Measurements from ENCODE around the gene LPIN1. TPM values are rescaled to one million over a fixed set of nuclear protein-coding genes. Genes with fewer than 3 reads are reported as not detected.
"Not testable (repeated sequence)": the region's sequence is repeated elsewhere in the genome, so short reads cannot be mapped to it uniquely, and the experiment has no call there.

The LPIN1 gene
- total RNA-seq, 1 experiment from 2014 or later, result 139 TPM

DNA sequence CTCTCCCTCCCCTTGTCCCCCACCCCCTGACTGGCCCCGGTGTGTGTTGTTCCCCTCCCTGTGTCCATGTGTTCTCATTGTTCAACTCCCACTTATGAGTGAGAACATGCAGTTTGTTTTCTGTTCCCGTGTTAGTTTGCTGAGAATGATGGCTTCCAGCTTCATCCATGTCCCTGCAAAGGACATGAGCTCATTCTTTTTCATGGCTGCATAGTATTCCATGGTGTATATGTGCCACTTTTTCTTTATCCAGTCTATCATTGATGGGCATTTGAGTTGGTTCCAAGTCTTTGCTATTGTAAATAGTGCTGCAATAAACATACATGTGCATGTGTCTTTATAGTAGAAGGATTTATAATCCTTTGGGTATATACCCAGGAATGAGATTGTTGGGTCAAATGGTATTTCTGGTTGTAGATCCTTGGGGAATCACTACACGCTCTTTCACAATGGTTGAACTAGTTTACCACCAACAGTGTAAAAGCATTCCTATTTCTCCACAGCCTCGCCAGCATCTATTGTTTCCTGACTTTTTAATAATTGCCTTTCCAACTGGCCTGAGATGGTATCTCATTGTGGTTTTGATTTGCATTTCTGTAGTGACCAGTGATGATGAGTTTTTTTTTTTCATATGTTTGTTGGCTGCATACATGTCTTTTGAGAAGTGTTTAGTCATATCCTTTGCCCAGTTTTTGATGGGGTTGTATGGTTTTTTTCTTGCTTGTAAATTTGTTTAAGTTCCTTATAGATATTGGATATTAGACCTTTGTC, 15.0 kb upstream of the LPIN1 start:
- not testable (repeated sequence) for H3K36me3 ChIP-seq, H3K27me3 ChIP-seq, DNase-seq, H3K9me3 ChIP-seq, H3K4me3 ChIP-seq

DNA sequence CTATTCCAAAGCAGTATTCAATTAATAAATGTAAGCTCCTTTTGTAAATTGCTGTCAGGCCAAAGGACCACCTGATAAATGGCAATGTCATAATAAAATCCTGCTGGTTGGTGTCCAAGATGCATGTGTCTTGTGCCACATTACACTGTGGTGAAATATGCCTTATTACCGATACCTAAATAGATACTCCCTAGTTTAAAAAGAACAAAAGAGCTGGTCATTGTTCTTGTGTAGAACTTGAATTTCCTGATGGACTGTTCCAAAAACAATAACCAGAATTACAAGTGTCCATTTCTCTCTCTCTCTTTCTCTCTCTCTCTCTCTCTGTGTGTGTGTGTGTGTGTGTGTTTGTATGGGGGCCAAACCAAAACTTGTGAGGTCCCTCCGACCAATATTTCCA, 13.8 kb upstream of the LPIN1 start:
- H3K27me3 ChIP-seq, result no peaks in the 10 kb centered on the region
- no peak overlapping the region for H3K4me3 ChIP-seq
- H3K36me3 ChIP-seq, result no peaks in the 10 kb centered on the region
- 0 out of 2 replicates have a peak, but pooled peaks cover 3% of the 10 kb centered on the region for H3K9me3 ChIP-seq
- DNase-seq, result no peak

- H3K9me3 ChIP-seq, H3K4me3 ChIP-seq, DNase-seq, H3K36me3 ChIP-seq, H3K27me3 ChIP-seq: not testable (repeated sequence)
These were observed 8.6 kb upstream of the LPIN1 start for GRCh38 chr2:11737852-11738251.

DNA sequence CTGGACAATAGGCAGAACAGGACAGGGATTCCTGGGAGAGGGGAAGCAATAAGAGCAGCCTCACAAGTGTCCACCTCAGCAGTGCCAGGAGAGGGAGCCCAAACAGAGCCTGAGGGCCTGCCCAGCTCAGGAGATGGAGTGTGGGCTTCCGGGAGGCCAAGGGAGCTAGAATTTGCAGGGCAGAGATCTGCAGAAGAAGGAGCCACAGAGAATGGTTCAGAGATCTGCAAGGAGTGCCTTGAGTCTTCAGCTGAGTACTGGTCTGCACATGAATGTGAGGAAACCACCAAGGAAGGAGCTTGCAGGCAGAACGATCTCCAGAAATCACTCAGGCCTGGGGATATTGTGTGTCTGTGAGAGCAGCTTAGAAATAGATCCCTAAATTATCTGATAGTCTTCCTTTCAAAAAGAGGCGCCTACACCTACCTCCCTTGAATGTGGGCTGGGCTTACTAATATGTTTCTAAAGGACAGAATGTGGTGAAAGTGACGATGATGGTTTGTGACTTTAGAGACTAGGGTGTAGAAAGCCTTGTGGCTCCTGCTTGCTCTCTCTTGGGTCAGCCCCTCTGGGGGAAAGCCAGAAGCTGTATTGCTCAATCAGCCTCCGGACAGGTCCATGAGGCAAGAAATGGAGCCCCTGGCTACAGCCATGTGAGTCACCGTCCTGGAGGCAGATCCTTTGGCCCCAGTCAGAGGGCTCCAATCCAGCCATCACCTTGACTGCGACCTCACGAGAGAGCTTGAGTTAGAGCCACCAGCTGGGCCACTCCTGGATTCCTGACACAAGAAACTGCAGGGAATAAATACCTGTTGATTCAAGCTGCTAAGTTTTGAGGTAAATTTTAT, 7.6 kb upstream of the LPIN1 start:
- H3K9me3 ChIP-seq, result no peaks in the 10 kb centered on the region; the same call in 1 of the 2 replicates
- no peak overlapping the region for H3K4me3 ChIP-seq
- H3K36me3 ChIP-seq, result no peaks in the 10 kb centered on the region
- DNase-seq, result peak; percentile 100
- H3K27me3 ChIP-seq, result no peaks in the 10 kb centered on the region

DNA sequence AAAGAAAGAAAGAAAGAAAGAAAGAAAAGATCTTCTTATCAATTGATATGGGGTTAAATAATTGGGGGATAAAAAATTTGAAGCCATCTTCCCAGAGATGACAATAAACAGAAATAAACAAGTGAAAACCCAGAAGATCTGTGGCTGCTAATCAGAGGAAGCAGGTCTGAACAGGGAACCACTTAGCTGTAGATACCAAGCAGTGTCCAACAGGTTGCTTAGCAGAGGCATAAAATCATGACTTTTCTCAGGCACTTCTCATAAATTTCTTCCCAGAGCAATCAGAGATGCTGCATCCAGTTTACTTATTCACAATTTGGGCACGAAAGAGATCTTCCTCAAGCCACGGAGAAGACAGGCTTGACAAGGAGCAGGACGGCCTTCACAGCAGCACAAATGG, 5.7 kb upstream of the LPIN1 start:
- DNase-seq, result no peak
- no peaks in the 10 kb centered on the region; the same call in 1 of the 2 replicates for H3K9me3 ChIP-seq
- no peaks in the 10 kb centered on the region for H3K27me3 ChIP-seq
- no peaks in the 10 kb centered on the region for H3K36me3 ChIP-seq
- H3K4me3 ChIP-seq, result no peak overlapping the region

GRCh38 chr2:11742317-11742701, 4.1 kb upstream of the LPIN1 start:
- peaks cover 6% of the 10 kb centered on the region for H3K36me3 ChIP-seq
- H3K27me3 ChIP-seq, result no peaks in the 10 kb centered on the region
- H3K4me3 ChIP-seq, result no peak overlapping the region
- peak; percentile 84 for DNase-seq
- H3K9me3 ChIP-seq, result no peaks in the 10 kb centered on the region; the same call in 1 of the 2 replicates

DNA sequence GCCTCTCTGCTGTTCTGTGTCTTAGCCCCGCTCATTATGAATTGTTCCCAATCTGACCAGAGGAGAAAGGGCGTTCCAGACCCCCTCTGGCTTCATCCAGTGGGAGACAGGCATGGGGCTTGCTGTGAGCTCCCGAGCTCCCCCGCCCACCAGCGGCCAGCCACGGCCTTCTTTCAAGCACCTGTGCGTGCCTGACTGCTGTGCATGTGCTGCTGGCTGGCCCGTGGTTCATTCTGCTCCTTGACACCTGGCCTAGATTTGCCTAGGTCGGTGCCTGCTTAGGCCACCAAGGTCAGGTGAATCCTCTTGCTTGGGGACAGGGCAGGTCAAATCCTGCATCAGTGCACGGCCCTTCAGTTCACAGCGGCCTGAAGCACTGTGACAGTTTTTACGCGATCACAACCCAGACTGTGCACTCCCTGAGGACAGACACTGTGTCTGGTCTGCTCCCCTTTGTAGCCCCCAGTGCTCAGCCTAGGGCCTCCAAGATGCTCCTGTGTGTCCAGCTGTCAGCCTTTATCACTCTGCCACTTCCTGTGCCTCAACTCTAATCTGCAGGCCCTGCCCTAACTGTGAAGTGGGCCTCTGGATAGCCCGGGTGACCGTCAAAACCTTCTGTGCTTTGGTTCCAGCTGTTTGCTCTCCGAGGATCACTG, 3.6 kb upstream of the LPIN1 start:
- H3K4me3 ChIP-seq, result no peak overlapping the region
- DNase-seq, result no peak
- no peaks in the 10 kb centered on the region for H3K27me3 ChIP-seq
- no peaks in the 10 kb centered on the region; the same call in 1 of the 2 replicates for H3K9me3 ChIP-seq
- H3K36me3 ChIP-seq, result peaks cover 9% of the 10 kb centered on the region

DNA sequence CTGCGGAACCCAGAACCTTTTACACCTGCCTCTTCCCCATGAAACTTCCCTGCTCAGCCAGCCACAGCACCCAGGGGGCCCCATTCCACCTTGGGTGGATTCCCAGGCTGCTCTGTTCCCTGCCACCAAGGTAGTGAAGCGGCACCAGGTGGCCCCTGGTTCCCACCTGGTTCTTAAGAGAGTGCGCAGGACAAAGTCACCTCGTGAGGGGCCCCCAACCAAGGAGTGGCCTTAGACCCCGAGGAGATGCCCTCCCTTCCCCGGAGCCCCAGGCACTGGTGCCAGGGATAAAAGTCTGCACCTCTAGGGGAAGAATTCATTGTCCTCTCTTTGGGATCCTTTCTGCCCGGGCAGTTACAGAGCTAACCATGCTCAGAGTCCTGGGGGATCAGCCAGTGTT, 3.1 kb upstream of the LPIN1 start:
- DNase-seq, result no peak
- H3K9me3 ChIP-seq, result no peaks in the 10 kb centered on the region; the same call in 1 of the 2 replicates
- H3K27me3 ChIP-seq, result no peaks in the 10 kb centered on the region
- peaks cover 14% of the 10 kb centered on the region for H3K36me3 ChIP-seq
- H3K4me3 ChIP-seq, result no peak overlapping the region

DNA sequence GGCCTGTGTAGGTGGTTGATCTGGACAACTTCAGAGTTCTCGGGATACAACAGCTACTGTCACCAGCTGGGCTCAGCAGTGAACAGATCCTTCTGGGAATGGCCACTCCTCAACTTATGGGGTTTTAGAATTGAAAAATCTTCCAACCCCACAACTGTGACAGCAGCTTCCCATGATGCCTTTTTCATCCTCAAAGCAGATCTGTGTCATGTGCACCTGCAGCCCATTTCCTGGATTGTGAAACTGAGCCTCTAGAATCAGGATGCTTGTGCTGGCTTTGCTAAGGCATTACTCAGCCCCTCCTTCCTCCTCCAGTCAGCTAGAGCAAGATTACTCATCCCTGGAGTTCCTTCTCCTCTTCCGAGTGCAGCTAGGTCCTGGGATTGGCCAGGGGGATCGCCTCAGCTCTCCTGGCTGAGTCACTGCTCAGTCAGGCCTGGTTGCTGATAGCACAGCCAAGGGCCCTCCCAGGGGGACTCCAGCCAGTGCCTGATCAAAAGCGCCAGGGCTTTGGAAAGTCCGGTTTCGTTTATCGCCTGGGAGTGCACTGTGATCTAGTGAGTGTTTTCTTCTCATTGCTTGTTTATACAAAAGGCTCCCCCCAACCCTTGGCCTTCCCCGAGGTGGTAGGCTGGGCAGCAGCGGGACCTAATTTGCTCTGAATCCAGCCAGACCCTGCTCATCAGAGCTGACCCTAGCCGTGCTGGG, 2.4 kb upstream of the LPIN1 start:
- Histone ChIP-seq H3K27me3 (no peaks in the 10 kb centered on the region), H3K9me3 (no peaks in the 10 kb centered on the region; the same call in 1 of the 2 replicates), H3K4me3 (peak overlapping the region; percentile 8), H3K36me3 (peaks cover 20% of the 10 kb centered on the region)
- DNase-seq, result peak; percentile 100

DNA sequence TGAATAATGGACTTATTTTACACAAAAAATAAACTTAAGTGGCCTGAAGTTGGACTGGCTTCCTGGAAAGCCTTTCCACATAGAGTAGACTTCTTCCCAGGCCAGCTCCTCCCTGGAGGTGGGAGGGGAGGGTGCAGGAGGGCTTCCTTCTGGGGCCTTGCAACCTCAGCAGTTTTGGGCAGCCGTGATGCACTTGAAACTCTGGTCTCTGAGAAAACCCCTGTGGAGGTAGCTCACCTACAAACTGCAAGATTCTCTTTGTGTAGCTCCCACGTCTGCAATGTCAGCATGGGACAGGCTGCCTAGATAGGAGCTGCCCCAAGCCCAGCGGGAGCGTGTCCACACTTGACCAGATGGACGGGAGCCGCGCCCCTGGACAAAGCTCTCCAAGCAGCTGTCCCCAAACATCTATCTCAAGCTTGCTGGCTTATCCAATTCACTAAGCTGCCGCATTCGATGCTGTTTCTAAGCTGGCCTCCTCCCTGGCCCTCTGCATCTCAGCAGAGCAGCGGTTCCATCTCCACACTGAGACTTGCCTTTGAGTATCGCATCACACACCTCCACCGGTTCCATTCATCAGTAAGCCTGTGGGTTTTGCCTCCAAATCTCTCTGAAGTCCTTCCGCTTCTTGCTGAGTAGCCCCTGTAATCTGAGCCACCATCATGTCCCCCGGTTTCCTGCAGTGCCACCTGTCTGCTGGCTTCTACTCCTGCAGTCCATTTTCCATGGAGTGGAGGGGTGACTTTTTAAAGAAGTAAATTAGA, 1.6 kb upstream of the LPIN1 start:
- peak overlapping the region; percentile 8 for H3K4me3 ChIP-seq
- DNase-seq, result peak; percentile 81

GRCh38 chr2:11745613-11746375, 638 bp upstream of the LPIN1 start:
- Histone ChIP-seq H3K9me3 (no peaks in the 10 kb centered on the region), H3K36me3 (peaks cover 38% of the 10 kb centered on the region), H3K27me3 (no peaks in the 10 kb centered on the region), H3K4me3 (peak overlapping the region; percentile 92)
- DNase-seq, result no peak

More for the DNA sequence above, 1.6 kb upstream of the LPIN1 start:
- no peaks in the 10 kb centered on the region for H3K9me3 ChIP-seq
- H3K36me3 ChIP-seq, result peaks cover 29% of the 10 kb centered on the region
- no peaks in the 10 kb centered on the region for H3K27me3 ChIP-seq

DNA sequence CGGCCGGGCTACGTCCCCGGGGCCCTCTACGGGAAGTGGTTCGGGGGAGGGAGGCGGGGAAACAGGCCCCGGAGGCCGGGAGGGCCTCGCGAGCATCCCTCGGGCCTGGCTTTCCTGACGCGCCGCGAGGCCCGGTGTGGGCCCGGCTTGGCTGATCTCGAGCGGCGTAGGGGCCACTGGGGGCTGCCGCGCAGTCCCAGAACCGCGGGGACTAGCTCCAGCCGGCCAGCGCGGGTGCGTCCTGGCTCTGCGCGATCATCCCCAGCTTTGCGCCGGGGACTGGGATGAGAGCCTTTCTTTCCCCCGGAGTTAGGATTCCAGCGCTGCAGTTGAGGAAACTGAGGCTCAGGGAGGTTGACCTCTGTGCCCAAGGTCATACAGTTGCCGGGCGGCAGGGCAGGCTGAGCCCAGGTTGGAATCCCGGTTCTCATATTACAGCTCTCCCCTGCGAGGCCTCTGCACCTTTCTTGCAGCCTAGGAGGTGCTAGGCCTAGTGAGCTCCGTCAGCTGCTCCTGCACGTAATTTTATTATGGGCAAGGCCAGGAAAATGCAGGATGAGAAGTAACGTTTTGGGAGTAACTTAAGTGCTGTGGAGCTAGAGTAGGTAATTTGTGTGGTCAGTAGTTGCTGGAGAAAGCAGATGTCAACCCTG, 501 bp downstream of the LPIN1 start:
- Histone ChIP-seq H3K27me3 (no peaks in the 10 kb centered on the region), H3K4me3 (peak overlapping the region; percentile 92), H3K36me3 (peaks cover 50% of the 10 kb centered on the region), H3K9me3 (no peaks in the 10 kb centered on the region)
- peak; percentile 59 for DNase-seq

DNA sequence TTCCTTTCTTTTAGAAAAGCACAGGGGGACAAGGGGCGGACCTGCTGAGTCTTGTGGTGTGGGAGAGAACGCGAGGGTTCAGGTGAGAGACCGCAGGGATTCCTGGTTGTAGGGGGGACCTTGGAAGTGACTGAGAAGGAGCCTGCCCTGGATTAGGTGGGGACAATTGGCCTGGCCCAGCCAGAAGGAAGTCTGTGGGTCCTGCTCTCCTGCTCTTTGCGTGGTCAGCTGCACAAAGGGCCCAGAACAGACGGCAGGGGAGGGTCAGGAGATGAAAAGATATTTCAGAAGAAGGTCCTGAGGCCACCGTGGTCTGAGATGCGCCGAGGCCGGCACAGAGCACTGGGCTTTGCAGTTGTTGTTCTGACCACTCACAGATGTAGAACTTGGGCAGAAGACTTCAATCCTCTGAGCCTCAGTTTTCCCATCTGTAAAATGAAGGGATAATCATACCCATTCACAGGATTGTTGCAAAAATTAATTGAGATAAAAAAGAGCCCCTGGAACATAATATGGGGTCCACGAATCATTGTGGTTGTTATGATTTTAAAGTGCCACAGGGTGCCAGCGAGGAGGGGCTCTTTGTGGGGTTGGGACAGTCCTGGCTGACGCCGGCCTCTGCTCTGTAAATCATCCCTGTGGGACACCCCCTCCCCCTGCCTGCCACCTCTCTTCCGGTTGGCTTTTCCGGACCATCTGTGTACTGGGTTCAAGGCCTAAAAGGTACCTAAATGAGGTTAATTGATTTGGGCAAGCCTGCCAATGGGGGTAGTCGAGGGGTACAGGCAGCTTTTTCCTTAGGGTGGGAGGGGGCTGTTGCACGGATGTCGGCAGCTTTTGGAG, 1.8 kb downstream of the LPIN1 start:
- H3K27me3 ChIP-seq, result no peaks in the 10 kb centered on the region
- DNase-seq, result no peak
- no peaks in the 10 kb centered on the region for H3K9me3 ChIP-seq
- H3K4me3 ChIP-seq, result peak overlapping the region; percentile 92
- H3K36me3 ChIP-seq, result peaks cover 52% of the 10 kb centered on the region

Data from MG63 (cell line).